Endothelial cell of umbilical vein (primary cell): ENCODE measurements around the gene ZNF385B. TPM values are rescaled to one million over a fixed set of nuclear protein-coding genes. Genes with fewer than 3 reads are reported as not detected.

Experiments used
- BruUV-seq: library from RNA; stranded (reverse); fragments of 400-500 nt; replicated peaks from 2 replicates; lab custom pipeline; 2021; lab: Mats Ljungman, UMichigan
- CTCF ChIA-PET: fragments of 300-600, 350-600 bp; sonication (Branson Sonifier 250); formaldehyde crosslinking; loops from one replicate; lab custom pipeline; 2021; ENCODE audit warnings: antibody characterized with exemption, inconsistent platforms; lab: Charles Lee
- POLR2A ChIA-PET: fragments of 300-600, 350-600 bp; sonication (Branson Sonifier 250); formaldehyde crosslinking; loops from one replicate; lab custom pipeline; 2021; ENCODE audit warnings: antibody characterized with exemption, inconsistent platforms; lab: Charles Lee
- DNase-seq: peaks from one replicate; pipeline ENCODE4 v3.0.0-alpha.2; 2011; ENCODE audit warnings: low read depth, low spot score
- FAIRE-seq: peaks from 2 replicates; lab custom pipeline; 2011; peaks lifted over from hg19 to GRCh38; lab: Jason Lieb, UNC
- H2AFZ ChIP-seq: 2 replicates; pipeline ENCODE4 v1.6.0; 2012; ENCODE audit warnings: low read depth, low read length, control low read depth, inconsistent platforms
- H3K27ac ChIP-seq: 2 replicates; pipeline ENCODE4 v1.5.1; 2011; ENCODE audit warnings: low read depth, mild to moderate bottlenecking, control low read depth, low read length, moderate library complexity; ENCODE audit not compliant: insufficient read depth
- H3K27me3 ChIP-seq, 2 experiments: 2 replicates each; pipeline versions ENCODE4 v1.6.0 to v1.6.1; 2011; ENCODE audit warnings: low read length in 2 of 2, mixed read lengths in 1 of 2; ENCODE audit not compliant: control insufficient read depth in 2 of 2, insufficient read depth in 2 of 2
- H3K36me3 ChIP-seq, 2 experiments: 2 replicates in 1 of 2; 3 replicates in 1 of 2; pipeline ENCODE4 v1.5.1; 2011; ENCODE audit warnings: low read length in 2 of 2, mild to moderate bottlenecking in 1 of 2, moderate library complexity in 1 of 2; ENCODE audit not compliant: control insufficient read depth in 2 of 2, insufficient read depth in 2 of 2; ENCODE audit errors: extremely low read depth in 1 of 2
- H3K4me1 ChIP-seq: 3 replicates; pipeline ENCODE4 v1.5.1; 2011; ENCODE audit warnings: mild to moderate bottlenecking, low read length; ENCODE audit not compliant: control insufficient read depth, insufficient read depth; ENCODE audit errors: extremely low read depth
- H3K4me2 ChIP-seq: 2 replicates; pipeline ENCODE4 v1.6.1; 2011; ENCODE audit warnings: low read length, control low read depth, mixed read lengths; ENCODE audit not compliant: insufficient read depth
- H3K4me3 ChIP-seq, 3 experiments: fragments of 200-600 bp in 1 of 3; sonication (generic), shearing (Covaris generic) in 1 of 3; replicated peaks in 1 of 3; 2 replicates each; pipeline ENCODE4 v1.5.1; 2011 to 2016; ENCODE audit warnings: control low read depth in 3 of 3, low read length in 3 of 3, mild to moderate bottlenecking in 2 of 3, inconsistent platforms in 1 of 3, low read depth in 1 of 3, moderate library complexity in 1 of 3; ENCODE audit not compliant: insufficient read depth in 1 of 3
- H3K79me2 ChIP-seq: 2 replicates; pipeline ENCODE4 v1.6.0; 2012; ENCODE audit warnings: low read length, inconsistent platforms; ENCODE audit not compliant: control insufficient read depth, insufficient read depth
- H3K9ac ChIP-seq: replicated peaks from 2 replicates; pipeline ENCODE3; 2011; ENCODE audit warnings: low read length, control low read depth; ENCODE audit not compliant: insufficient read depth; ENCODE audit errors: extremely low read depth
- H3K9me1 ChIP-seq: replicated peaks from 3 replicates; pipeline ENCODE4 v1.6.0; 2011; ENCODE audit warnings: mild to moderate bottlenecking, low read length; ENCODE audit not compliant: control insufficient read depth, insufficient read depth; ENCODE audit errors: extremely low read depth
- H3K9me3 ChIP-seq: replicated peaks from 2 replicates; pipeline ENCODE4 v1.5.1; 2012; ENCODE audit warnings: low read length, inconsistent platforms; ENCODE audit not compliant: control insufficient read depth, insufficient read depth
- H4K20me1 ChIP-seq: replicated peaks from 2 replicates; pipeline ENCODE3; 2011; ENCODE audit warnings: mild to moderate bottlenecking, low read length; ENCODE audit not compliant: control insufficient read depth, insufficient read depth; ENCODE audit errors: extremely low read depth
- EZH2 ChIP-seq: IDR thresholded peaks from 2 replicates; pipeline ENCODE4 v1.6.1; 2012; ENCODE audit warnings: borderline replicate concordance, low read depth, mild to moderate bottlenecking, moderate library complexity, low read length, inconsistent platforms; ENCODE audit not compliant: severe bottlenecking
- FOS ChIP-seq: IDR thresholded peaks from 2 replicates; pipeline ENCODE4 v1.6.1; 2011; ENCODE audit warnings: mild to moderate bottlenecking, low read length, moderate library complexity, borderline replicate concordance; ENCODE audit not compliant: insufficient read depth
- GATA2 ChIP-seq: IDR thresholded peaks from 2 replicates; pipeline ENCODE4 v1.7.0; 2011; ENCODE audit warnings: low read depth, mild to moderate bottlenecking, moderate library complexity, mixed read lengths, low read length; ENCODE audit not compliant: insufficient read length, insufficient read depth
- JUN ChIP-seq: IDR thresholded peaks from 2 replicates; pipeline ENCODE4 v1.6.1; 2011; ENCODE audit warnings: borderline replicate concordance, low read depth; ENCODE audit not compliant: insufficient read length, insufficient read depth
- MYC ChIP-seq: IDR thresholded peaks from one replicate; pipeline ENCODE4 v1.6.1; 2011; ENCODE audit warnings: mild to moderate bottlenecking, low read depth, low read length
- POLR2A ChIP-seq: IDR thresholded peaks from 2 replicates; pipeline ENCODE4 v1.6.1; 2012; ENCODE audit warnings: low read depth, mild to moderate bottlenecking, control low read depth, low read length
- POLR2AphosphoS5 ChIP-seq: IDR thresholded peaks from 2 replicates; pipeline ENCODE4 v1.6.1; 2012; ENCODE audit warnings: low read depth, mild to moderate bottlenecking, control low read depth, low read length, moderate library complexity; ENCODE audit not compliant: insufficient read depth
- dilution Hi-C: fragments of 300-500 bp; cut with MboI; formaldehyde crosslinking; loops from one replicate; pipeline ENCODE4 v1.15.0; 2019; ENCODE audit warnings: low sequenced_read_pairs; ENCODE audit not compliant: extremely low pct_ligation_motif_present
- intact Hi-C: fragments of 100-400 bp; cut with micrococcal nuclease; formaldehyde crosslinking; loops from one replicate; pipeline ENCODE4 v1.10.0; 2022
- polyA plus RNA-seq, 4 experiments: library from polyadenylated mRNA; depleted of rRNA in 3 of 4; stranded (reverse) in 3 of 4; unstranded in 1 of 4; fragments of >200 nt; gene quantifications; 2 replicates each; pipeline versions ENCODE4 v1.2.1 to v1.2.3, GENCODE V29; 2011 to 2012; ENCODE audit warnings: missing spikeins in 1 of 4
- total RNA-seq: library from RNA; stranded (reverse); gene quantifications from 2 replicates; pipeline ENCODE4 v1.2.3, GENCODE V29; 2021
- TF ChIP-seq, protein P1 (sequence below), 2 donors: IDR thresholded peaks; 1 replicate in 1 of 2; 2 replicates in 1 of 2; pipeline ENCODE4 v1.5.1; 2011; ENCODE audit warnings: low read length in 2 of 2, mild to moderate bottlenecking in 2 of 2, moderate library complexity in 2 of 2, control low read depth in 1 of 2, inconsistent platforms in 1 of 2, low read depth in 1 of 2; ENCODE audit not compliant: insufficient read depth in 1 of 2; ENCODE audit errors: extremely low read depth in 1 of 2
- TF ChIP-seq, protein P2 (sequence below): IDR thresholded peaks from 2 replicates; pipeline ENCODE4 v1.6.1; 2011; ENCODE audit not compliant: insufficient read depth, insufficient read length

The ZNF385B gene
- total and polyA plus RNA-seq, 2 donors (not counting 3 experiments of a cell fraction or from before 2014, with no cell fraction given), result not detected

DNA sequence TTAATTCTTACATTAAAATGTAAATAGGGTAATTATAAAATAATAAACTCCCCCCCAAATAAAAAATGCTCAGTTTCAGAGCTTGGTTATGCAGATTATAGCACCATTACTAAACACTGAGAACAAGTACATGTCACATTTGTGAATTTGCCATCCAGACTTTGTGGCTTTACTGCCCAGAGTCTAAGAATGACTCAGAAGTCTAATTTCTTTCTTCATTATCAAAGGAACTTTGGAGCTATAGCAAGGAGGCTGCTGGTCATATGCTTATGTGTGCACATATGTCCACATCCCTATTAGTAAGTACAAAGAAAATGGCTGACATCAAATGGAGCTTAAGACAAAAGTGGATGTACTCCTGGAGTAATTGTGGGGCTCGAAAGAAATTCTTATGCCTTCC, 348.2 kb downstream of the ZNF385B start:
- Histone ChIP-seq H3K9ac (no peak overlapping the region), H3K36me3 (no peaks in the 10 kb centered on the region), H2AFZ (no peak overlapping the region), H3K79me2 (no peaks in the 10 kb centered on the region), H3K27me3 (no peaks in the 10 kb centered on the region), H3K27ac (no peak overlapping the region), H3K4me3 (no peak overlapping the region), H3K9me3 (no peaks in the 10 kb centered on the region), H3K4me1 (no peaks in the 10 kb centered on the region), H3K9me1 (no peaks in the 10 kb centered on the region), H3K4me2 (no peak overlapping the region), H4K20me1 (no peaks in the 10 kb centered on the region)
- POLR2A ChIA-PET, result no interaction called here
- intact Hi-C loops (no loop called here), dilution Hi-C loops (no loop called here)
- CTCF ChIA-PET, result interaction anchor here (0.8 kb wide), 1 partner anchor 82 kb away, joined by 3 read pairs; no protein-coding TSS in a partner anchor
- DNase-seq (no peak), FAIRE-seq (no peak)
- no TSS peak for BruUV-seq
- TF ChIP-seq POLR2A (no peak), JUN (no peak), MYC (no peak), EZH2 (no peak), POLR2AphosphoS5 (no peak), FOS (no peak), GATA2 (no peak)
- TF ChIP-seq, protein P1, sequence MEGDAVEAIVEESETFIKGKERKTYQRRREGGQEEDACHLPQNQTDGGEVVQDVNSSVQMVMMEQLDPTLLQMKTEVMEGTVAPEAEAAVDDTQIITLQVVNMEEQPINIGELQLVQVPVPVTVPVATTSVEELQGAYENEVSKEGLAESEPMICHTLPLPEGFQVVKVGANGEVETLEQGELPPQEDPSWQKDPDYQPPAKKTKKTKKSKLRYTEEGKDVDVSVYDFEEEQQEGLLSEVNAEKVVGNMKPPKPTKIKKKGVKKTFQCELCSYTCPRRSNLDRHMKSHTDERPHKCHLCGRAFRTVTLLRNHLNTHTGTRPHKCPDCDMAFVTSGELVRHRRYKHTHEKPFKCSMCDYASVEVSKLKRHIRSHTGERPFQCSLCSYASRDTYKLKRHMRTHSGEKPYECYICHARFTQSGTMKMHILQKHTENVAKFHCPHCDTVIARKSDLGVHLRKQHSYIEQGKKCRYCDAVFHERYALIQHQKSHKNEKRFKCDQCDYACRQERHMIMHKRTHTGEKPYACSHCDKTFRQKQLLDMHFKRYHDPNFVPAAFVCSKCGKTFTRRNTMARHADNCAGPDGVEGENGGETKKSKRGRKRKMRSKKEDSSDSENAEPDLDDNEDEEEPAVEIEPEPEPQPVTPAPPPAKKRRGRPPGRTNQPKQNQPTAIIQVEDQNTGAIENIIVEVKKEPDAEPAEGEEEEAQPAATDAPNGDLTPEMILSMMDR (IDR thresholded peaks at IDR 0.05; ENCODE audit: extremely low read depth in 1 of 2, insufficient read depth in 1 of 2, low read depth in 1 of 2, low read length in 2 of 2), result no peak
- TF ChIP-seq, protein P2, sequence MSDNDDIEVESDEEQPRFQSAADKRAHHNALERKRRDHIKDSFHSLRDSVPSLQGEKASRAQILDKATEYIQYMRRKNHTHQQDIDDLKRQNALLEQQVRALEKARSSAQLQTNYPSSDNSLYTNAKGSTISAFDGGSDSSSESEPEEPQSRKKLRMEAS, result no peak
